Loucy (cell line): ENCODE measurements around the gene CACFD1.

Experiments
- H2AFZ ChIP-seq: fragments of 200-600 bp; sonication (generic); 2 replicates; pipeline ENCODE4 v1.6.0; 2016; ENCODE audit warnings: antibody characterized with exemption, mild to moderate bottlenecking, low read length, moderate library complexity
- H3F3A ChIP-seq: fragments of 200-600 bp; 2 replicates; pipeline ENCODE4 v1.6.0; 2016; ENCODE audit warnings: antibody characterized with exemption, low read depth, mild to moderate bottlenecking
- H3K27me3 ChIP-seq: fragments of 200-600 bp; sonication (generic); 2 replicates; pipeline ENCODE4 v1.6.1; 2014; ENCODE audit warnings: low read length, mild to moderate bottlenecking; ENCODE audit not compliant: insufficient read depth, poor library complexity, severe bottlenecking
- H3K36me3 ChIP-seq: fragments of 200-600 bp; sonication (generic); 2 replicates; pipeline ENCODE4 v1.6.1; 2016; ENCODE audit warnings: low read length; ENCODE audit not compliant: insufficient read depth
- H3K4me1 ChIP-seq: fragments of 200-600 bp; sonication (generic); 2 replicates; pipeline ENCODE4 v1.5.1; 2014; ENCODE audit warnings: low read length, mild to moderate bottlenecking; ENCODE audit not compliant: insufficient read depth, poor library complexity, severe bottlenecking
- H3K4me2 ChIP-seq: fragments of 200-600 bp; sonication (generic); 2 replicates; pipeline ENCODE4 v1.6.0; 2014; ENCODE audit warnings: antibody characterized with exemption, low read length, low read depth, mild to moderate bottlenecking; ENCODE audit not compliant: poor library complexity, severe bottlenecking
- H3K4me3 ChIP-seq: fragments of 200-600 bp; sonication (generic); 2 replicates; pipeline ENCODE4 v1.5.1; 2014; ENCODE audit warnings: low read length, mild to moderate bottlenecking, mixed read lengths; ENCODE audit not compliant: poor library complexity, severe bottlenecking
- H3K79me2 ChIP-seq: fragments of 200-600 bp; sonication (generic); 2 replicates; pipeline ENCODE4 v1.6.1; 2014; ENCODE audit warnings: low read length; ENCODE audit not compliant: insufficient read depth
- H3K9ac ChIP-seq: fragments of 200-600 bp; sonication (generic); 2 replicates; pipeline ENCODE4 v1.6.0; 2014; ENCODE audit warnings: mild to moderate bottlenecking, low read depth, low read length, moderate library complexity; ENCODE audit not compliant: poor library complexity, severe bottlenecking
- H3K9me2 ChIP-seq: fragments of 200-600 bp; sonication (generic); replicated peaks from 2 replicates; pipeline ENCODE4 v1.6.1; 2016; ENCODE audit warnings: low read depth, low read length, mixed read lengths
- H3K9me3 ChIP-seq: fragments of 200-600 bp; sonication (generic); 2 replicates; pipeline ENCODE4 v1.6.1; 2014; ENCODE audit warnings: mild to moderate bottlenecking, antibody characterized with exemption, low read length, low read depth; ENCODE audit not compliant: insufficient read depth
- H4K20me1 ChIP-seq: fragments of 200-600 bp; sonication (generic); 2 replicates; pipeline ENCODE4 v1.6.0; 2014; ENCODE audit warnings: antibody characterized with exemption, low read length, mild to moderate bottlenecking; ENCODE audit not compliant: insufficient read depth, poor library complexity, severe bottlenecking
- EZH2phosphoT487 ChIP-seq: fragments of 200-600 bp; IDR thresholded peaks from 2 replicates; pipeline ENCODE4 v1.6.1; 2018; ENCODE audit warnings: antibody characterized with exemption, mild to moderate bottlenecking, moderate library complexity, borderline replicate concordance
- TF ChIP-seq, protein P1 (sequence below): fragments of 200-600 bp; sonication (generic); conservative IDR thresholded peaks from 2 replicates; pipeline ENCODE4 v1.5.1; 2014; ENCODE audit warnings: mild to moderate bottlenecking, antibody characterized with exemption, low read length

CACFD1 gene

DNA sequence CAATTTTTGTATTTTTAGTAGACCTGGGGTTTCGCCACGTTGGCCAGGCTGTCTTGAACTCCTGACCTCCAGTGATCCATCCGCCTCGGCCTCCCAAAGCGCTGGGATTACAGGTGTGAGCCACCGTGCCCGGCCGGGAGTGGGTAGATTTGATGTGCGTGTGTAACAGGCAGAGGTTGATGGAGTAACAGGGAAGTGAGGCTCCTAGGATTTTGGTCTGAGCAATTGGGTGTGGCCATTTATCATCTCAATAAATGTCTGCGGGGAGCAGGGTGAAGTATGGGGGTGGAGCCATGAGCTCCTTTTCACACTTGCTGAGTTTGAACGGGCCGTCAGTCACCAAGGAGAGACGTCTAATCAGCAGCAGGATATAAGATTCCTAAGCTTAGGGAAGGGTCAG, 40.8 kb upstream of the CACFD1 start:
- H3K4me2 ChIP-seq: peak overlapping the region; percentile 99
- peaks cover 21% of the 10 kb centered on the region for H4K20me1 ChIP-seq
- no peaks in the 10 kb centered on the region; the same call in 1 of the 2 replicates for H3K36me3 ChIP-seq
- no peaks in the 10 kb centered on the region for H3K9me2 ChIP-seq
- H3K79me2 ChIP-seq: peaks cover 42% of the 10 kb centered on the region
- TF ChIP-seq, protein P1, sequence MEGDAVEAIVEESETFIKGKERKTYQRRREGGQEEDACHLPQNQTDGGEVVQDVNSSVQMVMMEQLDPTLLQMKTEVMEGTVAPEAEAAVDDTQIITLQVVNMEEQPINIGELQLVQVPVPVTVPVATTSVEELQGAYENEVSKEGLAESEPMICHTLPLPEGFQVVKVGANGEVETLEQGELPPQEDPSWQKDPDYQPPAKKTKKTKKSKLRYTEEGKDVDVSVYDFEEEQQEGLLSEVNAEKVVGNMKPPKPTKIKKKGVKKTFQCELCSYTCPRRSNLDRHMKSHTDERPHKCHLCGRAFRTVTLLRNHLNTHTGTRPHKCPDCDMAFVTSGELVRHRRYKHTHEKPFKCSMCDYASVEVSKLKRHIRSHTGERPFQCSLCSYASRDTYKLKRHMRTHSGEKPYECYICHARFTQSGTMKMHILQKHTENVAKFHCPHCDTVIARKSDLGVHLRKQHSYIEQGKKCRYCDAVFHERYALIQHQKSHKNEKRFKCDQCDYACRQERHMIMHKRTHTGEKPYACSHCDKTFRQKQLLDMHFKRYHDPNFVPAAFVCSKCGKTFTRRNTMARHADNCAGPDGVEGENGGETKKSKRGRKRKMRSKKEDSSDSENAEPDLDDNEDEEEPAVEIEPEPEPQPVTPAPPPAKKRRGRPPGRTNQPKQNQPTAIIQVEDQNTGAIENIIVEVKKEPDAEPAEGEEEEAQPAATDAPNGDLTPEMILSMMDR: no peak
- TF ChIP-seq EZH2phosphoT487: no peak
- H3K4me1 ChIP-seq: peaks cover 45% of the 10 kb centered on the region
- no peak overlapping the region for H2AFZ ChIP-seq
- H3K4me3 ChIP-seq: peak overlapping the region; percentile 95
- no peaks in the 10 kb centered on the region for H3F3A ChIP-seq
- H3K27me3 ChIP-seq: no peaks in the 10 kb centered on the region
- H3K9ac ChIP-seq: peak overlapping the region; percentile 89
- H3K9me3 ChIP-seq: no peaks in the 10 kb centered on the region

DNA sequence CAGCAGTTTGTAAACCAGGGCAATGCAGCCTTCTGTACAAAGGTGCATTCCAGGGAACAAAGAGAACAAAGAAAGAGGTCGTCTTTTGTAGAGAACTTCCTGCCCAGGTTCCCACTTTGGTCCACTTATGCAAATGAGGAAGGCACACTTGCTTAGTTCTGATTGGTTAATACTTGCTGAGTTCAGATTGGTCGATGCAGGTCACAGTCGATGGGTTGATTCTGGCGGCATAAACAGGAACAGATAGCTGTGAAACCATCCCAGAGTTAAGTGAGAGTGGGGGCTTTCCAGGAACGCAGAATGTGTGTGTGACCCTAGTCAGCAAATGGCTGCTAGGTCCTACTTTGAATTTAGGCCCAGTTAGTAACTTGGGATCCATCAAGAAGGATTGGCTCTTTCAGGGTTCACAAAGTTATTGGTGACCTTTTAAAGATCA, 39.4 kb upstream of the CACFD1 start:
- Histone ChIP-seq H3K9me2 (no peaks in the 10 kb centered on the region), H2AFZ (no peak overlapping the region), H3K4me1 (peaks cover 32% of the 10 kb centered on the region), H3K27me3 (no peaks in the 10 kb centered on the region), H3F3A (no peaks in the 10 kb centered on the region), H3K4me2 (no peak overlapping the region), H3K4me3 (no peak overlapping the region), H3K9ac (no peak overlapping the region), H3K9me3 (no peaks in the 10 kb centered on the region), H3K79me2 (peaks cover 28% of the 10 kb centered on the region), H4K20me1 (peaks cover 16% of the 10 kb centered on the region), H3K36me3 (no peaks in the 10 kb centered on the region)
- TF ChIP-seq, protein P1: no peak
- no peak for TF ChIP-seq EZH2phosphoT487

DNA sequence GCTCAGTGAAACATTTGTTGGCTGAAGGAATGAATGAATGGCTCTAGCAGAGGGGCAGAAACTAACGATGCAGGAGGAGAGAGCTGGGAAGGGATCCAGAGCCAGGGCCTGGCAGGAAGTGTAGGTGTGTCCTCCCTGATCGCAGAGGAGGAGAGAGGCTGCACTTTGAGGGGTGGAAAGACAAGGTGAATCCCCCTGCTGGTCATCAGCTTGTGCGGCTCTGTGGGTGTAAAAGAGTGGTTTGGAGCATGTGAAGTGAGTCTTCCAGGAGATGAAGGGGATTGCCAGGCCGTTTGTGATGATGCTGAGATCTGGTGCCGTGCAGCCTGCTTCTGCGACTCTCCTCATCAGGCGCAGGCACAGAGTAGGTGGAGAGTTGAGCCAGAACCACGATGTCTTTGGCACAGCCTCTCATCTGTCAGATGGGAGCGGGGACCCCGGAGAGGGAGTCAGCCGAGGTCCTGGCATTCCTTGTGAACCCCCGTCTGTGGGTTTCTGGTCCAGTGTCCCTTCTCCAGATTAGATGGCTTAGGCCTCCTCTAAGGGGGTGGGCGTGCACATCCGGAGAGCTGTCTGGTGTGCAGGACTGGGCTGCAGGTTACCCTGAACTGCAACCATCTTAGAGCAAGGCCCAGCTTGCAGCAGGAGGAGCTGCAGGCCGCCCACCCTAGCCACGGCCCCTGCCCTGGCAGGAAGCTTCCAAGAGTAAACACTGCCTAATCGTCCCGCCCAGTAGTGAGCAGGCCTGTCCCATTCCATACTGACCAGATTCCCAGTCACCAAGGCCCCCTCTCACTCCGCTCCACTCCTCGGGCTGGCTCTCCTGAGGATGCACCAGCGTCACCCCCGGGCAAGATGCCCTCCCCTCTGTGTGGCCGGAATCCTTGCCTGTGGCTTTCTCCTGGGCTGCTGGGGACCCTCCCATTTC, 37.9 kb upstream of the CACFD1 start, which contains the start of gene ADAMTS13:
ADAMTS13 (plus strand) TSS at position 753 of the 928 bp plus-strand sequence; CDS start at position 830, 77 bp downstream.
- TF ChIP-seq EZH2phosphoT487: no peak
- TF ChIP-seq, protein P1: peak; percentile 44; the same call in 1 of the 2 replicates
- Histone ChIP-seq H3K4me2 (no peak within 1 kb of the TSS), H3K9me3 (no peaks in the 10 kb centered on the region), H3K79me2 (peaks cover 13% of the 10 kb centered on the region), H3K27me3 (no peaks in the 10 kb centered on the region), H3K4me1 (peaks cover 17% of the 10 kb centered on the region), H3K9me2 (no peaks in the 10 kb centered on the region), H3K4me3 (no peak within 1 kb of the TSS), H2AFZ (no peak within 1 kb of the TSS), H4K20me1 (peaks cover 6% of the 10 kb centered on the region), H3F3A (no peaks in the 10 kb centered on the region), H3K36me3 (no peaks in the 10 kb centered on the region), H3K9ac (no peak within 1 kb of the TSS)
